Measurements from ENCODE around the gene RPUSD1. TPM values are rescaled to one million over a fixed set of nuclear protein-coding genes. Genes with fewer than 3 reads are reported as not detected.

The RPUSD1 gene
- total and polyA plus RNA-seq, 2 of the 13 experiments (the other 11 are each of a cell fraction or from before 2014, with no cell fraction given): 13.1 to 26.2 TPM

DNA sequence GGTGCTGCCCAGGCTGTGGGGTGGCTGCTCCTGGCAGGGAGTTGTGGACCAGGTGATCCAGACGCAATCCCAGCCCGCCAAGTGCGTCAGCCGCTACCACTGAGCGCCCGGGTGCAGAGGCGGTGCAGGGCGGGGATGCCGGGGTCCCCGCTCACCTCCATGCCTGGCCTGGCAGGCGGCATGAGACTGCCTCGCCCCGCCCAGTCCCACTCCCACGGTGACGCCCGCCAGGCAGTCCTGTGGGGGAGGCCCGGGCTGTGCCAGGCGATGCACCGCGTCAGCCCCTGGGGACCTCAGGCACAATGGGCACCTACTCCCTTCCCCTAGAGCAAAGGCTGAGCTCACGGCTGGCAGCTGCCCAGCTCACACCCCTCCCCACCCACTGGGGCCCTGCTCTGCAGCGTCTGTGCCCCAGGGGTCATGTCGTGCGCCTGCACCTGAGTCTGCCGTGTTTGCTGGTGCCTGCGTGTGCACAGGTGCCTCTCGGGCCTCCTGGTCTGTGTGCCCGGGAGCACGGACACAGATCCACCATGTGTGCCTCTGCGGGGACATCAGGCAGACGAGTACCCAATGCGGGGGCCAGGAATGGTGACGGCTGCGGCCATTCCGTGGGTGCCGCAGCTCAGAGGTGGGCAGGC lies 5.3 kb downstream of the RPUSD1 start:
- WGBS (ENCODE audit: low lambda C conversion rate): 53% methylated on average over 9 of the region's 36 CpGs
- Histone ChIP-seq H3K27me3 (ENCODE audit: control insufficient read depth in 1 of 2, insufficient read depth in 2 of 2, low read length in 2 of 2) (peaks cover 13 to 51% of the 10 kb centered on the region in 2 experiments), H3K27ac (ENCODE audit: extremely low read length, insufficient read depth, low read length) (no peak overlapping the region), H3K4me2 (ENCODE audit: low read depth, low read length) (no peak overlapping the region), H3K4me3 (replicated peaks in 1 of 3; ENCODE audit: insufficient read depth in 1 of 3, low read depth in 2 of 3, low read length in 3 of 3) (no peak overlapping the region), H4K20me1 (ENCODE audit: insufficient read depth, low read length) (no peaks in the 10 kb centered on the region), H2AFZ (ENCODE audit: low read length) (no peak overlapping the region), H3K9me3 (ENCODE audit: low read length) (no peaks in the 10 kb centered on the region), H3K4me1 (ENCODE audit: insufficient read depth, low read length) (peaks cover 5% of the 10 kb centered on the region; the same call in 1 of the 2 replicates), H3K79me2 (ENCODE audit: insufficient read depth, low read length) (no peaks in the 10 kb centered on the region), H3K36me3 (replicated peaks in 1 of 2; ENCODE audit: control insufficient read depth in 1 of 2, insufficient read depth in 2 of 2, low read length in 2 of 2) (0 out of 5 replicates have a peak, but pooled peaks cover 0 to 6% of the 10 kb centered on the region in 2 experiments), H3K9ac (ENCODE audit: insufficient read depth, low read depth, low read length) (no peak overlapping the region)
- no peak for FAIRE-seq
- TF ChIP-seq AGO1 (IDR thresholded peaks at IDR 0.05; ENCODE audit: low read depth, low read length, poor library complexity, severe bottlenecking) (peak; percentile 82), MED8 (CRISPR knock-in tag; IDR thresholded peaks at IDR 0.05; ENCODE audit: insufficient replicate concordance) (no peak)
- POLR2A ChIA-PET: no interaction called here
- CTCF ChIA-PET (ENCODE audit: low intra/inter-chr PET ratio, low total read pairs): no interaction called here
- DNase-seq (ENCODE audit: low spot score): no peak
- ATAC-seq: no peak; the same call in 2 of the 3 replicates
- in situ Hi-C loops (cut with HindIII; ENCODE audit: extremely low pct_ligation_motif_present, low pct_unique_long_range_greater_than_20kb): no loop called here
- intact Hi-C loops (cut with micrococcal nuclease; ENCODE audit: unreplicated experiment): no loop called here
- BruUV-seq (replicated peaks): no TSS peak

DNA sequence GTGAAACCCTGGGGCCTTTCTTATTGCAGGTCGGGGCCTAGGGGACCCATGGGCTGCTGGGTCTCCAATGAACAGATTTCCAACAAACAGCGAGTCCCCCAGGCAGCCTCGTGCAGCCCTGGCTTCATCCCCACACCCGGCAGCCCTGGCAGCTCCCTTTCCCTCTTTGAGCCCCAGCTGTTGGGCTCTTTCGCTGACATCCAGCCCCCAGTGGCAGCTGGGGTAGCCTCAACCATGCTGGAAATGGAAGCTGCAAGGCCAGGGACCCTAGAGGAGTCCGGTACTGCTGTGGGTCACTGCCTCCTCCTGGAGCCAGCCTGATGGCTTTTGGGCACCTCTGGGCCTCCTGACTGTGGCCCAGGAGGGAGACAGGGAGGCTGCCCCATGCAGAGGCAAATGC lies 5.9 kb downstream of the RPUSD1 start:
- Histone ChIP-seq H4K20me1 (ENCODE audit: insufficient read depth, low read length) (no peaks in the 10 kb centered on the region), H3K4me3 (replicated peaks in 1 of 3; ENCODE audit: insufficient read depth in 1 of 3, low read depth in 2 of 3, low read length in 3 of 3) (no peak overlapping the region), H3K4me2 (ENCODE audit: low read depth, low read length) (no peak overlapping the region), H3K27ac (ENCODE audit: extremely low read length, insufficient read depth, low read length) (no peak overlapping the region), H2AFZ (ENCODE audit: low read length) (no peak overlapping the region), H3K27me3 (ENCODE audit: control insufficient read depth in 1 of 2, insufficient read depth in 2 of 2, low read length in 2 of 2) (peaks cover 13 to 55% of the 10 kb centered on the region in 2 experiments), H3K36me3 (replicated peaks in 1 of 2; ENCODE audit: control insufficient read depth in 1 of 2, insufficient read depth in 2 of 2, low read length in 2 of 2) (0 out of 5 replicates have a peak, but pooled peaks cover 0 to 6% of the 10 kb centered on the region in 2 experiments), H3K9ac (ENCODE audit: insufficient read depth, low read depth, low read length) (no peak overlapping the region), H3K79me2 (ENCODE audit: insufficient read depth, low read length) (no peaks in the 10 kb centered on the region), H3K4me1 (ENCODE audit: insufficient read depth, low read length) (peaks cover 4% of the 10 kb centered on the region; the same call in 1 of the 2 replicates), H3K9me3 (ENCODE audit: low read length) (no peaks in the 10 kb centered on the region)
- DNase-seq (ENCODE audit: low spot score): no peak
- WGBS (ENCODE audit: low lambda C conversion rate): 0% methylated on average over 1 of the region's 6 CpGs
- POLR2A ChIA-PET: no interaction called here
- BruUV-seq (replicated peaks): no TSS peak
- ATAC-seq: peak; percentile 7; the same call in 2 of the 3 replicates
- intact Hi-C loops (cut with micrococcal nuclease; ENCODE audit: unreplicated experiment): no loop called here
- in situ Hi-C loops (cut with HindIII; ENCODE audit: extremely low pct_ligation_motif_present, low pct_unique_long_range_greater_than_20kb): no loop called here
- FAIRE-seq: no peak
- CTCF ChIA-PET (ENCODE audit: low intra/inter-chr PET ratio, low total read pairs): no interaction called here
- no peak for TF ChIP-seq SMARCC2 (IDR thresholded peaks at IDR 0.05)
- TF ChIP-seq ATF7 (IDR thresholded peaks at IDR 0.05): no peak
- no peak for TF ChIP-seq ATF7 (CRISPR knock-in tag; IDR thresholded peaks at IDR 0.05)
- no peak for TF ChIP-seq MTF2 (CRISPR knock-in tag; IDR thresholded peaks at IDR 0.05; ENCODE audit: borderline replicate concordance)
- no peak for TF ChIP-seq SKI (IDR thresholded peaks at IDR 0.05; ENCODE audit: partially characterized antibody)
- TF ChIP-seq STAG1 (CRISPR knock-in tag; IDR thresholded peaks at IDR 0.05): no peak
- TF ChIP-seq RXRA (CRISPR knock-in tag; IDR thresholded peaks at IDR 0.05): no peak
- TF ChIP-seq PAX8 (CRISPR knock-in tag; IDR thresholded peaks at IDR 0.05; ENCODE audit: borderline replicate concordance): no peak
- TF ChIP-seq ZNF563 (CRISPR knock-in tag; IDR thresholded peaks at IDR 0.05): no peak
